NCI-H187 treated with DMSO at 0.1 percent for 48 hours (cell line): ENCODE measurements around the gene NUDT19.
"Not testable (repeated sequence)": the region's sequence is repeated elsewhere in the genome, so short reads cannot be mapped to it uniquely, and the experiment has no call there.

Experiments used
- DNase-seq: peaks from one replicate; lab custom pipeline; 2025; lab: John Stamatoyannopoulos, UW

The NUDT19 gene

DNA sequence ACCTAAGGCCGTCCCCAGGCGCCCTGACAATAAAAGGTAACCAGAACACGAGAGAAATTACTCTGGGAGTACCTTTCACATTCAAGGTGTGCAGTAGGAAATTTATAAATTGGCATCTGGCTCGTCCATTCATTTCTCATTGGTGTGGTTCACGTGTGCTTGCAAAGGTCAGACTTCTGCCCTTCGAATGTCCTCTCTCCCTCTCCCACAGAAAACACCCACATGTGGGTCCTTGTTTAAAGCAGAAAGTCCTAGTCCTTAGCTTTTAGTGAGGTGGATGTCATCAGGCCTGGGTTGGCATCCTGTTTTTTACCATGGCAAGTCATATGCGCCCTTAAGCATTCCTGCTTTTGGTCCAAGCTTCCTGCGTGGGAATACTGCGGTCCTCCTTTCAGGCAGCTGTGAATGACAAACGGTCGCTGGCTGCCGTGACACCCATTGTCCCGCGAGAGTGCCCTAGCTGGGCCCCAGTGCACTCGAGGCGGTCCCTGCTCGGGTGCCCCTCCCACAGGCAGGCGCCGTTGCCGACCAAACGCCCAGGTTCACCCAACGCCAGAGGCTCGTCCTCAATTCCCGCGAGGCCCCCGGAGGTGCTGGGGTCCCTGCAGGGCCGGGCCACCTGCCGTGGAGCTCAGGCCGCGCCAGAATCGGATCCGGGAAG is at the start of gene NUDT19:
Gene NUDT19 (plus strand): TSS at position 531 of the 661 bp plus-strand sequence. CDS start 140 bp downstream, outside the sequence.
- DNase-seq, result peak; percentile 27

GRCh38 chr19:32642771-32643170 is 48.9 kb upstream of the NUDT19 start:
- DNase-seq, result no peak

- no peak for DNase-seq
Measured at GRCh38 chr19:32646556-32646955, 45.1 kb upstream of the NUDT19 start.

- no peak for DNase-seq
Measured at GRCh38 chr19:32647361-32647760, 44.3 kb upstream of the NUDT19 start.

DNA sequence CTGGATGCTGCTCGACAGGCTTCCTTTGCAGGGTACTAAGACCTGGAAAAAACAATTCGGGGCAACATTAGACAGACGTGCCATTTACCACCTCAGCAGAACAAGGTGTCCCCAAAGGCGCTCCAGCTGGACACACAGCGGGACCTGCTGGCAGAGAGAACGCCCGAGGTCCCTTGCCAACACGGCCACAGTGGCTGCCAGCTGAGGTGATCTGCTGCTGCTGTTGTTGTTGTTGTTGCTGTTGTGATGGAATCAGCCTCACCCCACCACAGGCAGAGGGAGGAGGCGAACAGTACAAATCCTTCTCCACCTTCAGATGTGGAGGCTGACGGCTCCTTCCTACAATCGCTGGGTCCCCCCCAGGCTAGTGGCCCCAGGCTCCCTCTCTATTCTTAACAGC is 41.9 kb upstream of the NUDT19 start:
- no peak for DNase-seq

- DNase-seq, result no peak
Measured at GRCh38 chr19:32650671-32651070, 41.0 kb upstream of the NUDT19 start.

DNA sequence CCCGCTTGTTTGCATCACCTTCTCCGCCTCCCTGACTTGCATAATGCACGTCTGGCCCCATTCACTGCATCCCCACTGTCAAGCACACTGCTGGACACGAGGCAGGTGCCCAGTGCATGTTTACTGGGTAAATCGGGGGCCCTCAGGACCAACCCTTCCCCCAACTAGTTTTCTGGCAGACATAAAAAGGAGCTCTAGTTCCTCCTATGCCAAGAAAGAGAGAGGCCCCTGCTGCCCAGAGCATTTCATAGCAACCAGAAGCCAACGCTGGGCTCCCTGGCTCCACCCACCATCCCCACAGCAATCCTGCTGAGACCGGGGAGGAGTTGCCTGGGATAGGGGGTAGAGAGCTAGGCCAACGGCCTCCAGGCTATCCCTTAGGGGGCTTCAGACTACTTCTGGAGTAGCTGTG is 39.9 kb upstream of the NUDT19 start:
- no peak for DNase-seq

DNA sequence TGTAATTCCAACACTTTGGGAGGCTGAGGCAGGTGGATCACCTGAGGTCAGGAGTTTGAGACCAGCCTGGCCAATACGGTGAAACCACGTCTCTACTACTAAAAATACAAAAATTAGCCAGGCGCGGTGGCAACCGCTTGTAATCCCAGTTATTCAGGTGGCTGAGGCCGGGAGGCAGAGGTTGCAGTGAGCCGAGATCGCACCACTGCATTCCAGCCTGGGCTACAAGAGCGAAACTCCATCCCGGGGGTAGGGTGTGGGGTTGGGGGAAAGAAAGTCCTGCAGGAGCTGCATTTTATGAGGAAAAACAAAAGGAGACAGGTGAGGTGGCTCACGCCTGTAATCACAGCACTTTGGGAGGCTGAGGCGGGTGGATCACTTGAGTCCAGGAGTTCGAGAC is 39.3 kb upstream of the NUDT19 start:
- DNase-seq, result not testable (repeated sequence)

- DNase-seq, result no peak
Measured at GRCh38 chr19:32652894-32653598, 38.6 kb upstream of the NUDT19 start.

DNA sequence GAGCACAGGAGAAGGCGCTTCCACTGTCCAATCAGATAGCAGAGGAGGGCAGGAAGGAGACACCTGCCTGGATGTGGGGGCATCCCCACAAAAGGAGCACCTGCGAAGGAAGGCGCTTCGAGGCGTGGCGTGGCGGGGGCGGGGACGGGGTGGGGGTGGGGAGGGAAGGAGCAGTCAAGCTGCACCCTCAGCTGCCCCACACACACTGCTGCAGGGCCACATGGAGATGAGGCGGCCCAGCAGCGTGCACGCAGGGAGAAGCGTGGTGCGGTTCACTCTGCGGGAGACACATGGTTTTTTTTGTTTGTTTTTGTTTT is 38.1 kb upstream of the NUDT19 start:
- DNase-seq, result no peak

DNA sequence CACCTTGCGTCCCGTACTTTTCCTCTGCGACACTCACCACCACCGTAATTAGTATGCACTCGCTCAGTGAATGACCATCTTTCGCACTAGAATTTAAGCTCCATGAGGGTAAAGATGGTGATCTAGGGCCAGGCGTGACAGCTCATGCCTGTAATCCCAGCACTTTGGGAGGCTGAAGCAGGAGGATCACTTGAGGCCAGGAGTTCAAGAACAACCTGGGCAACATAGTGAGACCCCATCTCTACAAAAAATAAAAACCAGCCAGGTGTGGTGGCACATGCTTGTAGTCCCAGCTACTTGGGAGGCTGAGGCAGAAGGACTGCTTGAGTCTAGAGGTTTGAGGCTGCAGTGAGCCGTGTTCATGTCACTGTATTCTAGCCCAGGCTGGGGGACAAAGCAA is 35.2 kb upstream of the NUDT19 start:
- not testable (repeated sequence) for DNase-seq

DNA sequence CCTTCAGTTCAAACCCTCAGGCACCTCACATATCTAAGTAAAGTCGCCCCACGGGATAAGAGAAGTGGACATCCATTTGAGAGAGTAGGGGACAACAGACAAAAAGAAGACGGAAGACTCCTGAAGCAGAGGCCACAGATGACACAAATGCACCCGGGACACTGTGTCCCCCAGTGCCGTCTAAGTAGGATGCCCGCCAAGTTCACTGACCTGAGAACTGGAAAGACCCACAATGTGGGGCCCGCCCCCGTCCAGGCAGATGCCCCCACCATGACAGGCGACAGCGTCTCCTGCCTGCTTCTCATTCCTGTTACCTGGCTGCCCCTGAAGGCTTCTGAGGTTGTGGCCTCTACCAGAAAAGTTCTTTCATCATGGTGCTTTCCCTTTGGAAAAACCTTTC is 33.5 kb upstream of the NUDT19 start:
- no peak for DNase-seq

- DNase-seq, result no peak
Measured at GRCh38 chr19:32658527-32658926, 33.1 kb upstream of the NUDT19 start.

- DNase-seq, result no peak
Measured at GRCh38 chr19:32661318-32661717, 30.3 kb upstream of the NUDT19 start.

GRCh38 chr19:32662186-32662585 is 29.4 kb upstream of the NUDT19 start:
- no peak for DNase-seq

DNA sequence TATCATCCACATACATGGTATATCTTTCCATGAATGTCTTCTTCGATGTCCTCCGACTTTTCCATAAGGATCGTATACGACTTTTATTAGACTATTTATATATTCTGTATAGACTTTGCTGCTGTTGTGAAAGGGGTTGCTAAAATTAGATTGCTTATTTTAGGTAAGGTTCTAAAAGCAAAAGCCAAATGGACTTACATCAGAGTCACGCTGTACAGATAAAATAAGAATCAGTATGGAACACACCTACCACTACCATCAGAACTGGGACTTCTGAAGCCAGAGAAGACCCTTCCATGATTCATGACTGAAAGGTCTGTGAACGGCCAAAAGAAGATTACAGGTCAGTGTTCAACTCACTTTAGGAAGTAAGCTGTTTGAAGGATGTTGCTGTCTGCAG is 25.5 kb upstream of the NUDT19 start:
- no peak for DNase-seq

- DNase-seq, result no peak
Measured at GRCh38 chr19:32669310-32669709, 22.3 kb upstream of the NUDT19 start.

- no peak for DNase-seq
Measured at GRCh38 chr19:32671883-32672593, 19.6 kb upstream of the NUDT19 start.

DNA sequence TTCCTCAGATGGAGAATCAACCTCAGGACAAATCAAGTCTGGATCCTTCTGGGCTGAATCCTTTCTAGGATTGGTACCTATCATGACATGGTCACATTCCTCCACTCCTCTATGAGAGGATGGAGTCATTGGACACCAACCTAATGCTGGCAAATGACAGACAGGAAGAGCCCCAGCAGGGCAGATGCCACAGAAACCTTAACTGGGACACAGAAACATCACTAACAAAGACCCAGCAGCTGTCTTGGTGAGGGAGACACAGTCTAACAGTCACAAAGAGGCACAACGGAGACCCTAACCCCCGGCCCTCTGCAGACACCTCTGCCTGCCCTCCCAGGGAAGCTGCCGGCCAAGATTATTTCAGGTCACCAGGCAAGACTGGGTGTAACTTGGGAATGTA is 18.8 kb upstream of the NUDT19 start:
- DNase-seq, result no peak

GRCh38 chr19:32673573-32673972 is 18.0 kb upstream of the NUDT19 start:
- DNase-seq, result no peak

DNA sequence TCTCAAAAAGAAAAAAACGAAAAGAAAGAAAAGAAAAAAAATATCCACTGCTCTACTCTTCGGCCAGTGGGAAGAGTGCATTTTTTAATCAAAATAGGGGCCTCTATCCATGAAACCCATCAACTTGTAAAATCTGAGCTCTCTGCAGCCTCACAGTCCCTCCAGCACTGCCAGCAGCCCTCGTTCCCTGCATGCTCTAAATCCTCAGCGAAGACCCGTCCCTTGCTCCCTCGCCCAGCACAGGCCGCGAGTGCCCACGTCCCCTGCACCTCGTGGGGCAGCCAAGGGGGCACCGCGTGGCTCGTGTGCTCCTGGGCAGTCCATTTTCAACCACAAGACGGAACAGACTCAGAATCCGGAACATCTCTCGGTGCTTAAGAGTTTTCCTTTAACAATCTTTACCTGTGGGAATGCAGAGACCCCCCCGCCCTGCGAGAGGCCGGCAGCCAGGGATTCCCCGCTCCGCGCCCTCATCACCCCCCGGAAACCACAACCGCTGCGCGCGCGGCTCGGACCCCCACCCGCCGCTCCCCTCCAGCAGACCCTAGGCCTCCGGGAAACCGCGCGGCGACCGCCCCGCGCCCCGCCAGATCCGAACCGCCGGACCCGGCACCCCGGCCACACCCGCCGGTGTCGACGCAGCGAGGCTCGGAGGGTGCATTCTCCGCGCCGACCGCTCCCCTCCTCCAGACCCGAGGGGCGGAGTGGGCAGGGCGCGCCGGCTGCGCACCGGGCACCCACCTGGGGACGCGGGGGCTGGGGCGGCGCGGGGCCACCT is 17.3 kb upstream of the NUDT19 start:
- DNase-seq, result no peak

- peak; percentile 94 for DNase-seq
Measured at GRCh38 chr19:32674931-32675719, 16.5 kb upstream of the NUDT19 start, which contains the start of gene ANKRD27. Gene ANKRD27 (minus strand): TSS chr19:32675180. CDS start chr19:32659015, 16,165 bp downstream.
